A673 (cell line): ENCODE results near the gene LENG8. TPM values are rescaled to one million over a fixed set of nuclear protein-coding genes. Genes with fewer than 3 reads are reported as not detected.
"Not testable (repeated sequence)": the region's sequence is repeated elsewhere in the genome, so short reads cannot be mapped to it uniquely, and the experiment has no call there.

Experiments used
- BruUV-seq: library from RNA; stranded (reverse); fragments of 400-500 nt; replicated peaks from 2 replicates; lab custom pipeline; 2021; lab: Mats Ljungman, UMichigan
- CTCF ChIA-PET: fragments of 300-600 bp; sonication (Branson Sonifier 250); formaldehyde crosslinking; loops from one replicate; lab custom pipeline; 2022; ENCODE audit warnings: antibody characterized with exemption; lab: Charles Lee
- POLR2A ChIA-PET: fragments of 300-600 bp; sonication (Branson Sonifier 250); formaldehyde crosslinking; loops from one replicate; lab custom pipeline; 2022; ENCODE audit warnings: antibody characterized with exemption; ENCODE audit not compliant: low non-redundant PET; lab: Charles Lee
- DNase-seq: peaks from one replicate; pipeline ENCODE4 v3.0.0-alpha.2; 2015; ENCODE audit warnings: low spot score
- H3K27ac ChIP-seq: fragments of 200-600 bp; sonication (generic); 2 replicates; pipeline ENCODE4 v1.5.1; 2016; ENCODE audit warnings: mixed run types, low read depth, mild to moderate bottlenecking, mixed read lengths, antibody characterized with exemption, low read length; ENCODE audit not compliant: poor library complexity, severe bottlenecking
- H3K27me3 ChIP-seq: fragments of 200-600 bp; sonication (generic); replicated peaks from 2 replicates; pipeline ENCODE4 v1.6.1; 2017; ENCODE audit warnings: mixed run types, low read depth, mild to moderate bottlenecking, mixed read lengths, antibody characterized with exemption, low read length; ENCODE audit not compliant: insufficient read depth, poor library complexity
- H3K36me3 ChIP-seq: fragments of 200-600 bp; sonication (generic); 2 replicates; pipeline ENCODE4 v1.6.1; 2016; ENCODE audit warnings: mixed run types, mild to moderate bottlenecking, mixed read lengths, antibody characterized with exemption, low read length; ENCODE audit not compliant: insufficient read depth, poor library complexity, severe bottlenecking
- H3K4me1 ChIP-seq: fragments of 200-600 bp; sonication (generic); 2 replicates; pipeline ENCODE4 v1.6.1; 2017; ENCODE audit warnings: mixed run types, mild to moderate bottlenecking, mixed read lengths, antibody characterized with exemption, low read length; ENCODE audit not compliant: insufficient read depth, poor library complexity, severe bottlenecking
- H3K4me3 ChIP-seq: fragments of 200-600 bp; sonication (generic); 2 replicates; pipeline ENCODE4 v1.5.1; 2016; ENCODE audit warnings: low read depth, mixed run types, mild to moderate bottlenecking, mixed read lengths, low read length; ENCODE audit not compliant: poor library complexity, severe bottlenecking
- H3K9me3 ChIP-seq: fragments of 200-600 bp; sonication (generic); 2 replicates; pipeline ENCODE4 v1.6.1; 2016; ENCODE audit warnings: mixed run types, low read depth, mild to moderate bottlenecking, mixed read lengths, antibody characterized with exemption, low read length; ENCODE audit not compliant: poor library complexity, severe bottlenecking
- EZH2 ChIP-seq: fragments of 200-600 bp; sonication (generic); IDR thresholded peaks from 2 replicates; pipeline ENCODE4 v1.6.1; 2017; ENCODE audit warnings: borderline replicate concordance, low read depth, mild to moderate bottlenecking, mixed read lengths, antibody characterized with exemption, low read length; ENCODE audit not compliant: poor library complexity, severe bottlenecking
- intact Hi-C: fragments of 100-400 bp; cut with micrococcal nuclease; formaldehyde crosslinking; loops from one replicate; pipeline ENCODE4 v1.10.0; 2022; ENCODE audit not compliant: unreplicated experiment
- total RNA-seq: library from RNA; stranded (reverse); gene quantifications from 2 replicates; pipeline ENCODE4 v1.2.3, GENCODE V29; 2021
- TF ChIP-seq, protein P1 (sequence below): fragments of 300-800, 200-600 bp; sonication (generic); conservative IDR thresholded peaks from 2 replicates; pipeline ENCODE4 v1.5.1; 2017; ENCODE audit warnings: low read depth, mild to moderate bottlenecking, antibody characterized with exemption, low read length, moderate library complexity, mixed read lengths

LENG8 gene
- total RNA-seq, 1 experiment from 2014 or later, result 129 TPM

DNA sequence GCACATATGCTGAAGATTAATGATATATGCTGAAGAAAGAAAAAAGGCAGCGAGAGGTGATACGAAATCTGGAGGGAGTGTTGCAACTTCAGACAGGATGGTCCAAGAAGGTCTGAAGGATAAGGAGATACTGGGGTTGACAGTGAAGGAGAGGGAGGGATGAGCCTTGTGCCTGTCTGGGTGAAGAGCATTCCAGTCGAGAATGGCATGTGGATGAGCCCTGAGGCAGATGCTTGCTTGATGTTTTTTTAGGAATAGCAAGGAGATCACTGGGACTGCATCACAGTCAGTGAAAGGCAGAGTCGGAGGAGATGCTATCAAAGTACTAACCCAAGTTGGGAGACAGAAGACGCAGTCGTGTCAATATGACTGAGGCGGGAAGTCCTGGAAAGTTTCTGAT is 40.3 kb downstream of the LENG8 start:
- CTCF ChIA-PET, result no interaction called here
- TF ChIP-seq, protein P1, sequence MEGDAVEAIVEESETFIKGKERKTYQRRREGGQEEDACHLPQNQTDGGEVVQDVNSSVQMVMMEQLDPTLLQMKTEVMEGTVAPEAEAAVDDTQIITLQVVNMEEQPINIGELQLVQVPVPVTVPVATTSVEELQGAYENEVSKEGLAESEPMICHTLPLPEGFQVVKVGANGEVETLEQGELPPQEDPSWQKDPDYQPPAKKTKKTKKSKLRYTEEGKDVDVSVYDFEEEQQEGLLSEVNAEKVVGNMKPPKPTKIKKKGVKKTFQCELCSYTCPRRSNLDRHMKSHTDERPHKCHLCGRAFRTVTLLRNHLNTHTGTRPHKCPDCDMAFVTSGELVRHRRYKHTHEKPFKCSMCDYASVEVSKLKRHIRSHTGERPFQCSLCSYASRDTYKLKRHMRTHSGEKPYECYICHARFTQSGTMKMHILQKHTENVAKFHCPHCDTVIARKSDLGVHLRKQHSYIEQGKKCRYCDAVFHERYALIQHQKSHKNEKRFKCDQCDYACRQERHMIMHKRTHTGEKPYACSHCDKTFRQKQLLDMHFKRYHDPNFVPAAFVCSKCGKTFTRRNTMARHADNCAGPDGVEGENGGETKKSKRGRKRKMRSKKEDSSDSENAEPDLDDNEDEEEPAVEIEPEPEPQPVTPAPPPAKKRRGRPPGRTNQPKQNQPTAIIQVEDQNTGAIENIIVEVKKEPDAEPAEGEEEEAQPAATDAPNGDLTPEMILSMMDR, result no peak
- no peak for TF ChIP-seq EZH2

DNA sequence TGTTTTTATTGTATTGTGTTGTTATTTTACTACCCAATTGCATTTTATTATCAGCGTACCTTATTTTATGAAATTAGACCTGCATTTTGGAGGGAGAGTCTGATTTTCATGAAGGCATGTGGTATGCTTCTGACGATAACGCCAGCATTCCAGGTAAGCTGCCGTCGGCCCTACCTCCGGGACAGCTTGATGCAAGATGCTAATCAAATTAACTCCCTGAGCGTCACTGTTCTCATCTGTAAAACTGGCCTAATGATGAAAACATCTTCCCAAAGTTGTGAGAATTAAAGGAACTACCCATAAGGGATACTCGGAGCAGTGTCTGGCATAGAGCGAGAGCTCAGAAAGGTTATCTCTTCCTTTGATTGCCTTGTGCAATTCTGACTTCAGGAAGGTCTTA is 40.8 kb downstream of the LENG8 start:
- ChIA-PET POLR2A (interaction anchor here (0.6 kb wide), 1 partner anchor 49 kb away, joined by 3 read pairs; no protein-coding TSS in a partner anchor), CTCF (no interaction called here)
- no peaks in the 10 kb centered on the region for H3K9me3 ChIP-seq
- H3K4me1 ChIP-seq, result no peaks in the 10 kb centered on the region
- no peak overlapping the region for H3K4me3 ChIP-seq
- no peak for TF ChIP-seq EZH2
- TF ChIP-seq, protein P1, result no peak
- no peaks in the 10 kb centered on the region for H3K36me3 ChIP-seq
- intact Hi-C loops, result no loop called here
- no peak overlapping the region for H3K27ac ChIP-seq
- H3K27me3 ChIP-seq, result peaks cover 41% of the 10 kb centered on the region
- no TSS peak for BruUV-seq
- DNase-seq, result no peak

More for the DNA sequence above, 40.3 kb downstream of the LENG8 start:
- peaks cover 39% of the 10 kb centered on the region for H3K27me3 ChIP-seq
- intact Hi-C loops, result no loop called here
- DNase-seq, result no peak
- H3K9me3 ChIP-seq, result no peaks in the 10 kb centered on the region
- POLR2A ChIA-PET, result no interaction called here
- H3K4me3 ChIP-seq, result no peak overlapping the region
- no peaks in the 10 kb centered on the region for H3K4me1 ChIP-seq
- H3K27ac ChIP-seq, result no peak overlapping the region
- BruUV-seq, result no TSS peak
- H3K36me3 ChIP-seq, result no peaks in the 10 kb centered on the region

DNA sequence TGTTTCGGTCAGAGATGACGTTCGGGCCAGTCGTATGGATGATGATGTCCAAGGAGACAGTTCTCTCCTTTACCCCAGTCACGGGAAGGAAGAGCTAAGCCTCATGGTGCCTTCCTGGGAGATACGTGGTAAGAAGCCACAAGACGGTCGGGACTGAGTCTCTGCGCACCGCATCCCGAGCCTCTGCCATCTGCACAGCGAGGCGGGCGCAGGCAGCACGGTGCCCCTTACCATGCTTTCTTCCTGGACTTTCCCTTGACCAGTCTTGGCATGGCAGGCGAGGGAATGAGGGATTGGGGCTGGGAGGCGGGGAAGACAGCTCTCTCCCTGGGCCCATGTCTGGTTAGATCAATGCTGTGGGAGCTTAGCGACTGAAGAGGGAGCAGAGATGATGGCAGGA is 43.6 kb downstream of the LENG8 start:
- no peaks in the 10 kb centered on the region for H3K9me3 ChIP-seq
- CTCF ChIA-PET, result no interaction called here

DNA sequence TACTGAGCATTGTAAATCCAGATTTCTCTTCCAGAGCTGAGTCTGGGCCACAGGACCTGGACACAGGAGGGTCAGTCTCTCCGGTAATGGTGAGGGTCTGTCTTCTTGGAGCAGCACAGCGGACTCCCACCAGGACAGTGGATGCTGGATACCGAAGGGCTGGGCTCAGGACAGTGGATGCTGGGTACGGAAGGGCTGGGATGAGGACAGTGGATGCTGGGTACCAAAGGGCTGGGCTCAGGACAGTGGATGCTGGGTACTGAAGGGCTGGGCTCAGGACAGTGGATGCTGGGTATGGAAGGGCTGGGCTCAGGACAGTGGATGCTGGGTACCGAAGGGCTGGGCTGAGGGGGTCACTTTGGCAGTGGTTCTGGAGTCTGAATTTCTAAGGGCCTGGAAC is 44.1 kb downstream of the LENG8 start:
- H3K36me3 ChIP-seq, intact Hi-C loops, DNase-seq, CTCF ChIA-PET, H3K27ac ChIP-seq, POLR2A ChIA-PET, H3K4me3 ChIP-seq, H3K9me3 ChIP-seq, H3K4me1 ChIP-seq, BruUV-seq: not testable (repeated sequence)
- H3K27me3 ChIP-seq, result peaks cover 42% of the 10 kb centered on the region

More for the DNA sequence above, 43.6 kb downstream of the LENG8 start:
- no peaks in the 10 kb centered on the region for H3K36me3 ChIP-seq
- POLR2A ChIA-PET, result no interaction called here
- H3K4me3 ChIP-seq, result no peak overlapping the region
- no peak overlapping the region for H3K27ac ChIP-seq
- intact Hi-C loops, result no loop called here
- H3K4me1 ChIP-seq, result no peaks in the 10 kb centered on the region
- peaks cover 42% of the 10 kb centered on the region for H3K27me3 ChIP-seq
- no peak for DNase-seq
- TF ChIP-seq EZH2, result no peak
- TF ChIP-seq, protein P1, result no peak
- BruUV-seq, result no TSS peak
